CD14-positive monocyte (primary cell): Measurements from ENCODE around the gene ALS2. TPM values are rescaled to one million over a fixed set of nuclear protein-coding genes. Genes with fewer than 3 reads are reported as not detected.

Source experiments
- DNase-seq, 3 donors: peaks; one replicate each; pipeline ENCODE4 v3.0.0-alpha.2; 2011 to 2022
- H2AFZ ChIP-seq: 2 replicates; pipeline ENCODE4 v1.6.0; 2012; ENCODE audit warnings: mild to moderate bottlenecking, low read depth, low read length, inconsistent platforms; ENCODE audit not compliant: insufficient read depth, poor library complexity, severe bottlenecking
- H3K27ac ChIP-seq, 2 donors: 1 replicate in 1 of 2; 2 replicates in 1 of 2; pipeline ENCODE4 v1.5.1; 2012 to 2013; ENCODE audit warnings: low read length in 2 of 2, control low read depth in 1 of 2, inconsistent platforms in 1 of 2, low read depth in 1 of 2, mild to moderate bottlenecking in 1 of 2
- H3K27me3 ChIP-seq, 2 donors: one replicate each; pipeline versions ENCODE4 v1.6.0 to v1.6.1; 2011 to 2013; ENCODE audit warnings: low read length in 2 of 2; ENCODE audit not compliant: control insufficient read depth in 2 of 2, insufficient read depth in 2 of 2
- H3K36me3 ChIP-seq, 2 donors: replicated peaks in 1 of 2; 1 replicate in 1 of 2; 2 replicates in 1 of 2; pipeline versions ENCODE4 v1.5.1 to v1.6.1; 2012 to 2013; ENCODE audit warnings: low read length in 2 of 2, control low read depth in 1 of 2, inconsistent platforms in 1 of 2, mild to moderate bottlenecking in 1 of 2; ENCODE audit not compliant: insufficient read depth in 2 of 2, control insufficient read depth in 1 of 2
- H3K4me1 ChIP-seq, 2 donors: 1 replicate in 1 of 2; 2 replicates in 1 of 2; pipeline versions ENCODE4 v1.5.1 to v1.6.1; 2012 to 2013; ENCODE audit warnings: low read length in 2 of 2, control low read depth in 1 of 2, inconsistent platforms in 1 of 2, mild to moderate bottlenecking in 1 of 2, moderate library complexity in 1 of 2; ENCODE audit not compliant: insufficient read depth in 2 of 2, control insufficient read depth in 1 of 2
- H3K4me2 ChIP-seq: replicated peaks from 2 replicates; pipeline ENCODE3; 2012; ENCODE audit warnings: low read length, moderate library complexity, mild to moderate bottlenecking; ENCODE audit not compliant: poor library complexity, severe bottlenecking; ENCODE audit errors: extremely low read depth
- H3K4me3 ChIP-seq, 3 experiments: fragments of 200-600 bp in 1 of 3; sonication (generic) in 1 of 3; replicated peaks in 1 of 3; 1 replicate in 2 of 3; 2 replicates in 1 of 3; pipeline ENCODE4 v1.5.1; 2011 to 2013; ENCODE audit warnings: low read length in 3 of 3, mild to moderate bottlenecking in 3 of 3, control low read depth in 2 of 3, low read depth in 2 of 3, inconsistent platforms in 1 of 3, moderate library complexity in 1 of 3
- H3K79me2 ChIP-seq: 2 replicates; pipeline ENCODE4 v1.6.0; 2012; ENCODE audit warnings: mild to moderate bottlenecking, control low read depth, inconsistent platforms, low read length, moderate library complexity; ENCODE audit not compliant: insufficient read depth
- H3K9ac ChIP-seq: 2 replicates; pipeline ENCODE4 v1.6.0; 2017; ENCODE audit warnings: low read length, mild to moderate bottlenecking; ENCODE audit not compliant: insufficient read depth, poor library complexity, severe bottlenecking
- H3K9me3 ChIP-seq, 2 donors: replicated peaks in 1 of 2; 1 replicate in 1 of 2; 2 replicates in 1 of 2; pipeline versions ENCODE4 v1.5.1 to v1.6.1; 2012 to 2013; ENCODE audit warnings: low read length in 2 of 2, control low read depth in 1 of 2; ENCODE audit not compliant: control insufficient read depth in 1 of 2, insufficient read depth in 1 of 2
- H4K20me1 ChIP-seq: 2 replicates; pipeline ENCODE4 v1.6.0; 2012; ENCODE audit warnings: mild to moderate bottlenecking, low read length, control low read depth, moderate library complexity; ENCODE audit not compliant: insufficient read depth
- H3K27ac Mint-ChIP-seq, 7 donors: one replicate each; pipeline ENCODE4 v1.8.0; 2020; ENCODE audit warnings: mild to moderate bottlenecking in 7 of 7, mixed read lengths in 7 of 7, moderate library complexity in 6 of 7, inconsistent platforms in 2 of 7
- H3K27me3 Mint-ChIP-seq, 3 donors: one replicate each; pipeline ENCODE4 v1.8.0; 2021 to 2022; ENCODE audit warnings: low read depth in 3 of 3, mild to moderate bottlenecking in 3 of 3, mixed read lengths in 3 of 3, moderate library complexity in 3 of 3, inconsistent platforms in 1 of 3
- H3K36me3 Mint-ChIP-seq, 2 donors: one replicate each; pipeline ENCODE4 v1.8.0; 2020; ENCODE audit warnings: mixed read lengths in 2 of 2, inconsistent platforms in 1 of 2, mild to moderate bottlenecking in 1 of 2
- H3K4me1 Mint-ChIP-seq: one replicate; pipeline ENCODE4 v1.8.0; 2020; ENCODE audit warnings: mild to moderate bottlenecking, mixed read lengths
- H3K4me3 Mint-ChIP-seq, 2 donors: one replicate each; pipeline ENCODE4 v1.8.0; 2020; ENCODE audit warnings: mild to moderate bottlenecking in 2 of 2, mixed read lengths in 2 of 2, moderate library complexity in 1 of 2
- H3K9me3 Mint-ChIP-seq, 7 donors: one replicate each; pipeline ENCODE4 v1.8.0; 2020 to 2022; ENCODE audit warnings: mixed read lengths in 7 of 7, mild to moderate bottlenecking in 6 of 7, moderate library complexity in 6 of 7, inconsistent platforms in 2 of 7
- CTCF ChIP-seq: fragments of 200-600 bp; IDR thresholded peaks from one replicate; pipeline ENCODE4 v1.8.0; 2022; ENCODE audit warnings: antibody characterized with exemption, mild to moderate bottlenecking
- WGBS: methylation state at CpG from one replicate; pipeline ENCODE4 v1.1.5; 2013; ENCODE audit warnings: missing lambda C conversion rate; ENCODE audit not compliant: insufficient coverage; 5-methylcytosine and 5-hydroxymethylcytosine counted together
- intact Hi-C, 2 donors: fragments of 100-400 bp; cut with micrococcal nuclease; formaldehyde crosslinking; loops; one replicate each; pipeline versions ENCODE4 v1.15.0 to v1.15.1; 2023
- polyA plus RNA-seq, 3 donors: library from polyadenylated mRNA; depleted of rRNA in 1 of 3; unstranded in 2 of 3; stranded (reverse) in 1 of 3; fragments of 300-500 nt in 2 of 3; fragments of >200 nt in 1 of 3; fragmentation: Illumina TruSeq in 2 of 3; gene quantifications; 1 replicate in 2 of 3; 2 replicates in 1 of 3; pipeline ENCODE4 v1.2.3, GENCODE V29; 2012 to 2021

Gene ALS2
- polyA plus RNA-seq, 3 donors = 2.6 to 4.7 (median 3.1) TPM

- Histone ChIP-seq H3K4me2 (no peak overlapping the region), H3K9ac (no peak overlapping the region), H2AFZ (no peak overlapping the region), H3K36me3 (no peaks in the 10 kb centered on the region), H3K27me3 (no peaks in the 10 kb centered on the region), H3K79me2 (no peaks in the 10 kb centered on the region), H4K20me1 (no peaks in the 10 kb centered on the region), H3K9me3 (no peaks in the 10 kb centered on the region), H3K27ac (no peak overlapping the region), H3K4me1 (no peaks in the 10 kb centered on the region), H3K4me3 (no peak overlapping the region)
- Mint-ChIP-seq H3K27ac (no peak overlapping the region), H3K4me1 (peaks cover 3% of the 10 kb centered on the region), H3K4me3 (no peak overlapping the region), H3K9me3 (peaks cover 0 to 1% (median 0%) of the 10 kb centered on the region in 7 donors), H3K27me3 (peaks cover 0 to 3% (median 2%) of the 10 kb centered on the region in 3 donors), H3K36me3 (no peaks in the 10 kb centered on the region)
- DNase-seq = no peak
- intact Hi-C loops = no loop called here
- TF ChIP-seq CTCF = no peak
These were observed 15.7 kb upstream of the ALS2 start for GRCh38 chr2:201796478-201796865.

- Histone ChIP-seq H4K20me1 (no peaks in the 10 kb centered on the region), H3K27ac (no peak overlapping the region), H3K4me1 (no peaks in the 10 kb centered on the region), H3K4me3 (no peak overlapping the region), H3K4me2 (no peak overlapping the region), H3K36me3 (no peaks in the 10 kb centered on the region), H3K9me3 (no peaks in the 10 kb centered on the region), H2AFZ (no peak overlapping the region), H3K27me3 (no peaks in the 10 kb centered on the region), H3K9ac (no peak overlapping the region), H3K79me2 (no peaks in the 10 kb centered on the region)
- intact Hi-C loops = no loop called here
- WGBS = 17% methylated on average over 3 of the region's 5 CpGs
- peaks cover 3% of the 10 kb centered on the region for H3K4me1 Mint-ChIP-seq
- H3K27me3 Mint-ChIP-seq = peaks cover 0 to 3% (median 2%) of the 10 kb centered on the region in 3 donors
- H3K36me3 Mint-ChIP-seq = no peaks in the 10 kb centered on the region
- DNase-seq = peak in 1 of 3 donors; percentile 7
- peak; percentile 37 for TF ChIP-seq CTCF
- peaks cover 0 to 1% (median 0%) of the 10 kb centered on the region in 7 donors for H3K9me3 Mint-ChIP-seq
- H3K27ac Mint-ChIP-seq = peak overlapping the region in 1 of 7 donors; percentile 57
- H3K4me3 Mint-ChIP-seq = no peak overlapping the region
These were observed 15.1 kb upstream of the ALS2 start for GRCh38 chr2:201795607-201796477.
